Natural killer cell treated with Interleukin-12 subunit alpha and Interleukin-12 subunit beta and Interleukin-15 and Interleukin-18, amount 100 ng/mL, for 72 hours (primary cell): ENCODE data around the gene PTPRD. TPM values are rescaled to one million over a fixed set of nuclear protein-coding genes. Genes with fewer than 3 reads are reported as not detected.
"Not testable (repeated sequence)": the region's sequence is repeated elsewhere in the genome, so short reads cannot be mapped to it uniquely, and the experiment has no call there.

Experiments used
- ATAC-seq, 2 donors: fragments of 150-1000 bp; cut with Tn5 transposase in 1 of 2; sonication (Bioruptor Pico), chemical (Tn5 transposase) in 1 of 2; 2 replicates each; pipeline ENCODE4 v1.10.0; 2021
- DNase-seq: peaks from one replicate; pipeline ENCODE4 v3.0.0; 2022; ENCODE audit warnings: low spot score
- H3K27ac Mint-ChIP-seq, 2 donors: 1 replicate in 1 of 2; 2 replicates in 1 of 2; pipeline ENCODE4 v1.8.0; 2022; ENCODE audit warnings: mixed read lengths in 2 of 2, mild to moderate bottlenecking in 1 of 2, moderate library complexity in 1 of 2
- H3K27me3 Mint-ChIP-seq, 2 donors: 1 replicate in 1 of 2; 2 replicates in 1 of 2; pipeline ENCODE4 v1.8.0; 2022; ENCODE audit warnings: mixed read lengths in 2 of 2
- H3K36me3 Mint-ChIP-seq: one replicate; pipeline ENCODE4 v1.8.0; 2022; ENCODE audit warnings: mixed read lengths
- H3K4me1 Mint-ChIP-seq, 2 donors: 1 replicate in 1 of 2; 2 replicates in 1 of 2; pipeline ENCODE4 v1.8.0; 2022; ENCODE audit warnings: low read depth in 2 of 2, mixed read lengths in 2 of 2, mild to moderate bottlenecking in 1 of 2
- H3K4me3 Mint-ChIP-seq: one replicate; pipeline ENCODE4 v1.8.0; 2022; ENCODE audit warnings: mixed read lengths
- H3K9me3 Mint-ChIP-seq: 2 replicates; pipeline ENCODE4 v1.8.0; 2022; ENCODE audit warnings: mixed read lengths
- total RNA-seq, 2 donors: library from RNA; stranded (reverse); gene quantifications; one replicate each; pipeline ENCODE4 v1.2.3, GENCODE V29; 2022

PTPRD gene
- total RNA-seq, 2 donors from 2014 or later = 0.53 to 3.7 TPM

DNA sequence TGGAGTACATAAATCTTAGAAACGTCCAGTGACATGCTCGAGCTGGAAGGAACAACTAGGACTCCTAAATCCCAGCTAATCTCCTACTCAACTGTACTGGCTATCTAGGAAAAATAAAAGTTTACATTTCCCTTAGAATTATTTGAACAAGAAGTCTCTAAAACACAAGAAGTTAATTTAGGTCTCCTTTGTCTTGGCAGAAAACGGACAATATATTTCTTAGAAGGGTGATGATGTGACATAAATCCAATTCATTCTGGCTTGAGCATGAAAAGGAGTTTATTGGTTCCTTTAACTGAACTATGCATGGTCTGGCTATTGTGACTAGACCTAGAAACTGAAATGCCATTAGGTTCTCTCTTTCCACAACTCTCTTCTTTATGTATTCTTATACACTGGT, 1571.0 kb downstream of the PTPRD start:
- H3K4me3 Mint-ChIP-seq = no peak overlapping the region
- ATAC-seq (no peak), DNase-seq (no peak)
- no peaks in the 10 kb centered on the region for H3K36me3 Mint-ChIP-seq
- no peak overlapping the region for H3K27ac Mint-ChIP-seq
- no peaks in the 10 kb centered on the region for H3K27me3 Mint-ChIP-seq
- no peaks in the 10 kb centered on the region for H3K4me1 Mint-ChIP-seq
- peaks cover 4% of the 10 kb centered on the region for H3K9me3 Mint-ChIP-seq

DNA sequence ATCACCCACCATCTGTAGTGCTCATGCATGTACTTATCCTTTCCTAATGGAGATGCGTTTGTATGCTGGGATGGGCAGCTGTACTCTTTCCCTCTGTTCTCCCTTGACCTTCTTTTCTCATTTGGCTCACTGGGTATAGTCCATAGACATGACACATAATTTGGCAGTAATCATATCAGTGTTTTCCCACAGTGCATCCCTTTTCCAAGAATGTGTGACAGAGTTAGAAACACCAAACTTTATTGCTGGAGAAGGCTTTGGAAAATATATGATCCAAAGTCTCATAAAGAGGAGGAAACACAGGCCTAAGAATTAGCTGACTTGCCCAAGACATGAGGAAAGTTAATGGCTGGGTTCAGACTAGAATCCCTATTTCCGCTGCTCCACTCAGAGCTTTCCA, 1579.8 kb downstream of the PTPRD start:
- Mint-ChIP-seq H3K27ac (no peak overlapping the region), H3K9me3 (peaks cover 18% of the 10 kb centered on the region), H3K36me3 (no peaks in the 10 kb centered on the region), H3K4me3 (no peak overlapping the region), H3K4me1 (no peaks in the 10 kb centered on the region), H3K27me3 (no peaks in the 10 kb centered on the region)
- no peak for ATAC-seq
- no peak for DNase-seq

DNA sequence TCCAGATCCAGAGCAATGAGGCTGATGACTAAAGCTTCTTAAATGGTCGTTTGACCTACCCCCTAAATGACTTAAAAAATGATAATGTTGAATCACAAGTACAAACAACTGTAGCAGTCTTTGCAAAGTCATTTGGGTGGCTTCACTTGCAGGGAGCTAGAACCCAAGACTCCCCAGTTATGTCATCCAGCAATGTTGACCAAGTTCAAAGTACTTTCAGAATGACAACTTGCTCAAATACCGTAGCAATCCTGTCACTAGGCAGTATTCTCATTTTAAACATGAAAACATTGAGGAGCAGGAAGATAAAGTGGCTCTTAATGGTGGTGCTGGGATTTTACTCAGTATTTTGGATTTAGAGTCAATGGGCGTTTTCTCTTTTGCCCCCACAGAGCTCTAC, 1596.2 kb downstream of the PTPRD start:
- peaks cover 6% of the 10 kb centered on the region for H3K9me3 Mint-ChIP-seq
- DNase-seq = no peak
- H3K36me3 Mint-ChIP-seq = no peaks in the 10 kb centered on the region
- no peak for ATAC-seq
- no peaks in the 10 kb centered on the region for H3K27me3 Mint-ChIP-seq
- no peaks in the 10 kb centered on the region for H3K4me1 Mint-ChIP-seq
- no peak overlapping the region for H3K27ac Mint-ChIP-seq
- no peak overlapping the region for H3K4me3 Mint-ChIP-seq

GRCh38 chr9:9004810-9005209, 1608.0 kb downstream of the PTPRD start:
- peaks cover 6% of the 10 kb centered on the region for H3K9me3 Mint-ChIP-seq
- H3K36me3 Mint-ChIP-seq = no peaks in the 10 kb centered on the region
- no peak for ATAC-seq
- no peak overlapping the region for H3K27ac Mint-ChIP-seq
- H3K4me3 Mint-ChIP-seq = no peak overlapping the region
- H3K4me1 Mint-ChIP-seq = no peaks in the 10 kb centered on the region
- no peaks in the 10 kb centered on the region for H3K27me3 Mint-ChIP-seq
- DNase-seq = no peak

- Mint-ChIP-seq H3K4me3 (no peak overlapping the region), H3K9me3 (peaks cover 10% of the 10 kb centered on the region), H3K36me3 (no peaks in the 10 kb centered on the region), H3K27ac (no peak overlapping the region), H3K4me1 (no peaks in the 10 kb centered on the region), H3K27me3 (no peaks in the 10 kb centered on the region)
- DNase-seq (no peak), ATAC-seq (no peak)
Observed at GRCh38 chr9:9002826-9003583, 1609.8 kb downstream of the PTPRD start.

DNA sequence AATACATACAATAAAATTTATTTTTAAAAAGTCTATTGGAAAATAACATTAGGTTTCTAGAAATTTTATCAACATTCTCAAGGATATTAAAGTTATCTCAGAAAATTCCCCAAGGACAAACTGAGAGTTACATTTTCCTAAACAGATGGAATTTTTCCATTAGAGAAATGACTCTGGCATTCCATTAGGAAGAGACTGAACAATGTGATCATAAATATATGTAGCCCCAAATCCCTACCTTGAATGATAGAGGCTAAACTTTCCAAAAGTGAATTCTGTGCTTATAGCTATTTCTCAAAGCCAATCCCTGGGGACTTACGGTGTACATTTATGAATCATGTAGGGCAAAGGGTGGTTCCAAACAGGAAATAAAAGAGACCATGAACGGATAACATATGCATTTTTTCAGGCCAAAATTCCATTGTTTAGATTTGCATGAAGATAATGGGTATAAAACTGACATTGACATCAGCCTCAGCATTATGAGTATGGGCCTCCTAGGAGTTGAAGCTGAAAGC, 1632.2 kb downstream of the PTPRD start:
- no peak overlapping the region for H3K4me3 Mint-ChIP-seq
- H3K9me3 Mint-ChIP-seq = peaks cover 4% of the 10 kb centered on the region
- no peaks in the 10 kb centered on the region for H3K27me3 Mint-ChIP-seq
- H3K4me1 Mint-ChIP-seq = no peaks in the 10 kb centered on the region
- no peaks in the 10 kb centered on the region for H3K36me3 Mint-ChIP-seq
- H3K27ac Mint-ChIP-seq = no peak overlapping the region
- DNase-seq (no peak), ATAC-seq (no peak)

DNA sequence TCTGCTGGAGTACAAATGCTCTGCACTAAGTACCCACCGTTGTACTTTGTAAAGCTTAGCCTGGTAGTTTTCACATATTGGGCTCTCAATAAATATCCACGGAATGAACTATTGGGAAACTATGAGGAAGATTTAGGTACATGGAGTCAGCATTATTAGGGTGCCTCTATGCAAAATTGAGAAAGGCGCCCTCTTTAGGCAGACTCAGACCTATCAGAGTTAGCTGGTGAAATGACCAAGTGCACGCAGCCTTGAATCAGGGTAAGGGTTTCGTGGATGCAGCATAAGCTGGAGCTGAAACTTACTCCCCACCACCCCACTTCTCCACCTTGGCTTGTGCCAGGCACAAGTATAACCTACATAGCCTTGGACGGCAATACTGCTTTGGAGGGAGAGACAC, 1634.5 kb downstream of the PTPRD start:
- ATAC-seq (no peak), DNase-seq (no peak)
- no peak overlapping the region for H3K27ac Mint-ChIP-seq
- peaks cover 8% of the 10 kb centered on the region for H3K9me3 Mint-ChIP-seq
- H3K36me3 Mint-ChIP-seq = no peaks in the 10 kb centered on the region
- no peak overlapping the region for H3K4me3 Mint-ChIP-seq
- no peaks in the 10 kb centered on the region for H3K27me3 Mint-ChIP-seq
- no peaks in the 10 kb centered on the region for H3K4me1 Mint-ChIP-seq

DNA sequence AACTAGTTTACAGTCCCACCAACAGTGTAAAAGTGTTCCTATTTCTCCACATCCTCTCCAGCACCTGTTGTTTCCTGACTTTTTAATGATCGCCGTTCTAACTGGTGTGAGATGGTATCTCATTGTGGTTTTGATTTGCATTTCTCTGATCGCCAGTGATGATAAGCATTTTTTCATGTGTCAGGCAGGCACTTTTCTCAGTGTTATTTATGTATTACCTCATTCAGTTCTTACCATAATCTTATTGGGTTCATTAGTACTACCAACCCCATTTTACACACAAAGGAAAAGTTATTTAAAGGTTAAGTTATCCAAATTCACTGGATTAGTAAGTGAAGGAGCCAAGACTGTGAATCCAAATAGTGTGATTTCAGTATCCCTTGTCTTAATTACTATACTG, 1644.5 kb downstream of the PTPRD start:
- H3K27me3 Mint-ChIP-seq, H3K4me1 Mint-ChIP-seq, DNase-seq, H3K27ac Mint-ChIP-seq, ATAC-seq, H3K36me3 Mint-ChIP-seq, H3K4me3 Mint-ChIP-seq: not testable (repeated sequence)
- H3K9me3 Mint-ChIP-seq = peaks cover 22% of the 10 kb centered on the region

DNA sequence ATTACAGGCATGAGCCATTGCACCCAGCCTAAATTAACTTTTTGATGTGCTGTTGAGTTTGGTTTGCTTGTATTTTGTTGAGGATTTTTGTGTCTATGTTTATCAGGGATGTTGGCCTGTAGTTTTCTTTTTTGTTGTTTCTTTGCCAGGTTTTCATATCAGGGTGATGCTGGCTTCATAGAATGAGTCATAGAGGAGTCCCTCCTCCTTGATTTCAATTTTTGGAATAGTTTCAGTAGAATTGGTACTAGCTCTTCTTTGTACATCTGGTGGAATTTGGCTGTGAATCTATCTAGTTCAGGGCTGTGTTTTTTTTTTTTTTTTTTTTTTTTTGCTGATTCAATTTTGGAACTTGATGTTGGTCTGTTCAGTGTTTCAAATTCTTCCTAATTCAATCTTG, 1648.9 kb downstream of the PTPRD start:
- Mint-ChIP-seq H3K4me1 (no peaks in the 10 kb centered on the region), H3K27me3 (no peaks in the 10 kb centered on the region), H3K27ac (no peak overlapping the region), H3K9me3 (peaks cover 18% of the 10 kb centered on the region), H3K4me3 (no peak overlapping the region), H3K36me3 (peaks cover 5% of the 10 kb centered on the region)
- ATAC-seq (no peak), DNase-seq (no peak)

- H3K27ac Mint-ChIP-seq = no peak overlapping the region
Observed at GRCh38 chr9:8962084-8962483, 1650.7 kb downstream of the PTPRD start.

DNA sequence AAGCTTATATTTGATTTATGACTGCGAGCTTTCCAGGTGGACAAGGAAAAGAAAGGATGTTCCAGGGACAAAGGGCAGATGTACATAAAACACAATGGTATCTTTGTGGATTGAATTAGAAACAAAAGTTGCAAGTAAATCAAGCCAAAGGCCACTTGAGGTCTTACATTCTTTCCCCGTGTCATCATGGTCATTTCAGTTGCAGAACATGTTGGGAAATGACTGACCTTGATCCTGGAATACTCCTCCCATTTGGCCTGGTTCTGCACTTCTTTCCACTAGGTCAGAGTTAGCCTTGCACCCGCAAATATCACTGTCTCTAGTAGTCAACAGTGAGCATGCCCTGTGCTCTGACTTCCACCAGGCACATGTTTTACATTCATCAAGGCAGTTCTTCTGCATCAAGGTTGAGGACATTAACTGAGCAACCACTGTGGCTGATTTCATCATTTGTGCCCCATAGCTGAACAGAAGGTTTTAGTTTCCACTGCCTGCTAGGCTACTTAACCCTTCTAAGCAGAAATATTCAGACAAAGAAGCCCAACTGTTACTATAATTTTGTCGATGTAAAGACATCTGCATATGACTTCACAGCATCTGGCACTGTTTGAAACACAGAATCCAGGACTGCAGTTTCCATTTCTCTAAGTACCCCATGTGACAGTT, 1651.5 kb downstream of the PTPRD start:
- H3K4me3 Mint-ChIP-seq = no peak overlapping the region
- H3K9me3 Mint-ChIP-seq = peaks cover 14% of the 10 kb centered on the region
- H3K27ac Mint-ChIP-seq = no peak overlapping the region
- DNase-seq = no peak
- no peak for ATAC-seq
- no peaks in the 10 kb centered on the region for H3K27me3 Mint-ChIP-seq
- no peaks in the 10 kb centered on the region for H3K4me1 Mint-ChIP-seq
- H3K36me3 Mint-ChIP-seq = peaks cover 5% of the 10 kb centered on the region

More at GRCh38 chr9:8962084-8962483, 1650.7 kb downstream of the PTPRD start:
- H3K36me3 Mint-ChIP-seq = peaks cover 5% of the 10 kb centered on the region
- peaks cover 18% of the 10 kb centered on the region for H3K9me3 Mint-ChIP-seq
- no peak overlapping the region for H3K4me3 Mint-ChIP-seq
- H3K4me1 Mint-ChIP-seq = no peaks in the 10 kb centered on the region
- DNase-seq = no peak
- no peaks in the 10 kb centered on the region for H3K27me3 Mint-ChIP-seq
- no peak for ATAC-seq

DNA sequence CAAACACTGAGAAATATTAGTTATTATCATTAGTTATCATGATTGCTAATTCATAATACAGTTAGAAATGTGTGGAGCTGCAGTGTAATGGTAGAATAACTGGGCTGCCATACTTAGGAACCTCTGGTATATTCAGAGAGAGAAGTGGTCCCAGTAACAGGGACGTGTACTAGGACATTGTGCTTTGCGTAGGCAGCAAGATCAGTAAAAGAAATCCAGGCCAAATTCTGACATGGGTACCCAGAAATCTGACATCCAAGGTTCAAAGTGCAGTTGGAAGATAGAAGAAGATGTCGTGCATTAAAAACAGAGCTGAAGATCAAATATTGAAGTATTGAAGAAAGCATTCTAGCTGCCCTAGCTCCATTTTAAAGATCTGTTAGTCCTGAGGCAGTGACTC, 1652.5 kb downstream of the PTPRD start:
- DNase-seq (no peak), ATAC-seq (no peak)
- Mint-ChIP-seq H3K36me3 (peaks cover 5% of the 10 kb centered on the region), H3K4me3 (no peak overlapping the region), H3K4me1 (no peaks in the 10 kb centered on the region), H3K27ac (no peak overlapping the region), H3K27me3 (no peaks in the 10 kb centered on the region), H3K9me3 (peaks cover 11% of the 10 kb centered on the region)

- Mint-ChIP-seq H3K27ac (no peak overlapping the region), H3K4me3 (no peak overlapping the region), H3K9me3 (peaks cover 7% of the 10 kb centered on the region), H3K36me3 (no peaks in the 10 kb centered on the region), H3K27me3 (no peaks in the 10 kb centered on the region), H3K4me1 (no peaks in the 10 kb centered on the region)
- ATAC-seq = no peak
- no peak for DNase-seq
Observed at GRCh38 chr9:8958358-8958757, 1654.4 kb downstream of the PTPRD start.

DNA sequence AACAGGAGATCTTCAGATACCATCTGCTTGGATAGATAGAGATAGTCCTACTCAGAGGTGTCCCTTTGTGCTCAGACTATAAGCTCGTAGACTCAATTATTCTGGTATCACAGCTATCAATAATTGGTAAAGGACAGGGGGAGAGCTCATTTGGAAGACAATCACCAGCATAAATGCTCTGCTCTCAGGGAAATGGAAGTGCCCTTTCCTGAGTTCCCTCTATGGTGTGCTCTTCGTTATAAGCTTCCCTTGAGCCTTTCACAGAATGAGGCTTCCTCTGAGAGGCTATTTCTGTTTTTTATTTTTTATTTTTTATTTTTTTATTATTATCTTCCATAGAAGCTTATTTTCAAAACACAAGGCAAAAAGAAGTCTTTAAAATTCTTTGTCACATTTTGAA, 1657.5 kb downstream of the PTPRD start:
- no peaks in the 10 kb centered on the region for H3K4me1 Mint-ChIP-seq
- no peak overlapping the region for H3K4me3 Mint-ChIP-seq
- ATAC-seq (no peak), DNase-seq (no peak)
- H3K27ac Mint-ChIP-seq = no peak overlapping the region
- H3K27me3 Mint-ChIP-seq = no peaks in the 10 kb centered on the region
- H3K9me3 Mint-ChIP-seq = peaks cover 8% of the 10 kb centered on the region
- no peaks in the 10 kb centered on the region for H3K36me3 Mint-ChIP-seq
